HL-60 (cell line): ENCODE results near the gene EML5.

Source experiments
- DNase-seq, 2 experiments: peaks; one replicate each; pipeline ENCODE4 v3.0.0-alpha.2; 2010 to 2020; ENCODE audit warnings: low read depth in 1 of 2, low spot score in 1 of 2
- H3K27ac ChIP-seq: fragments of 250-450 bp; sonication (Bioruptor Pico); replicated peaks from 2 replicates; pipeline ENCODE4 v1.5.1; 2020; ENCODE audit warnings: mild to moderate bottlenecking, moderate library complexity
- H3K27me3 ChIP-seq: fragments of 250-450 bp; sonication (Bioruptor Pico); 2 replicates; pipeline ENCODE4 v1.5.1; 2021; ENCODE audit warnings: mild to moderate bottlenecking, moderate library complexity; ENCODE audit not compliant: insufficient read depth, poor library complexity, severe bottlenecking
- H3K4me3 ChIP-seq: replicated peaks from 2 replicates; pipeline ENCODE4 v1.5.1; 2011; ENCODE audit warnings: mild to moderate bottlenecking, control low read depth, low read length; ENCODE audit not compliant: insufficient read depth
- GABPA ChIP-seq: IDR thresholded peaks from 2 replicates; pipeline ENCODE4 v1.6.1; 2012; ENCODE audit warnings: low read depth
- POLR2AphosphoS5 ChIP-seq: IDR thresholded peaks from 2 replicates; pipeline ENCODE4 v1.6.1; 2012; ENCODE audit warnings: low read depth
- REST ChIP-seq: IDR thresholded peaks from 2 replicates; pipeline ENCODE4 v1.6.1; 2012; ENCODE audit warnings: low read depth; ENCODE audit not compliant: insufficient replicate concordance
- SPI1 ChIP-seq: IDR thresholded peaks from 2 replicates; pipeline ENCODE4 v1.6.1; 2012; ENCODE audit warnings: low read depth, mild to moderate bottlenecking, borderline replicate concordance
- TF ChIP-seq, protein P1 (sequence below): IDR thresholded peaks from one replicate; pipeline ENCODE4 v1.5.1; 2011; ENCODE audit warnings: low read length, control low read depth, inconsistent platforms; ENCODE audit not compliant: insufficient read depth

Gene EML5

GRCh38 chr14:88667555-88668273 is 125.0 kb downstream of the EML5 start:
- peak; percentile 8 to 62 for DNase-seq
- TF ChIP-seq, protein P1, sequence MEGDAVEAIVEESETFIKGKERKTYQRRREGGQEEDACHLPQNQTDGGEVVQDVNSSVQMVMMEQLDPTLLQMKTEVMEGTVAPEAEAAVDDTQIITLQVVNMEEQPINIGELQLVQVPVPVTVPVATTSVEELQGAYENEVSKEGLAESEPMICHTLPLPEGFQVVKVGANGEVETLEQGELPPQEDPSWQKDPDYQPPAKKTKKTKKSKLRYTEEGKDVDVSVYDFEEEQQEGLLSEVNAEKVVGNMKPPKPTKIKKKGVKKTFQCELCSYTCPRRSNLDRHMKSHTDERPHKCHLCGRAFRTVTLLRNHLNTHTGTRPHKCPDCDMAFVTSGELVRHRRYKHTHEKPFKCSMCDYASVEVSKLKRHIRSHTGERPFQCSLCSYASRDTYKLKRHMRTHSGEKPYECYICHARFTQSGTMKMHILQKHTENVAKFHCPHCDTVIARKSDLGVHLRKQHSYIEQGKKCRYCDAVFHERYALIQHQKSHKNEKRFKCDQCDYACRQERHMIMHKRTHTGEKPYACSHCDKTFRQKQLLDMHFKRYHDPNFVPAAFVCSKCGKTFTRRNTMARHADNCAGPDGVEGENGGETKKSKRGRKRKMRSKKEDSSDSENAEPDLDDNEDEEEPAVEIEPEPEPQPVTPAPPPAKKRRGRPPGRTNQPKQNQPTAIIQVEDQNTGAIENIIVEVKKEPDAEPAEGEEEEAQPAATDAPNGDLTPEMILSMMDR = peak; percentile 76
- no peak for TF ChIP-seq SPI1
- Histone ChIP-seq H3K27ac (no peak overlapping the region), H3K4me3 (no peak overlapping the region), H3K27me3 (no peaks in the 10 kb centered on the region)

DNA sequence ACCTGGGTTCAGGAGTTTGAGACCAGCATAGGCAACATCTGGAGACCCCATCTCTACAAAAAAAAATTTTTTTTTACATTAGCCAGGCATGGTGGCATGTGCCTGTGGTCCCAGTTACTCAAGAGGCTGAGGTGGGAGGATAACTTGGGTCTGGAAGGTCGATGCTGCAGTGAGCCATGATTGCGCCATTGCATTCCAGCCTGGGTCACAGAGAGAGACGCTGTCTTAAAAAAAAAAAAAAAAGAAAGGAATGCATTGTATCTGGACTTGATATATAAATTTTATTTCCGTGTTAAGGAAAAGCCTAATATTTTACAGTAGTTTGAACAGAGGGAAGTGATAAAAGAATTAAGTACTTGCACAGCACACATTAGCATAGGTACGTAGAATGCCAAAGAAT is 132.7 kb downstream of the EML5 start:
- H3K27me3 ChIP-seq = no peaks in the 10 kb centered on the region
- TF ChIP-seq REST (no peak), SPI1 (no peak), POLR2AphosphoS5 (no peak), GABPA (no peak)
- TF ChIP-seq, protein P1 = no peak
- no peak overlapping the region for H3K4me3 ChIP-seq
- DNase-seq = no peak
- H3K27ac ChIP-seq = no peak overlapping the region

- no peak for DNase-seq
- Histone ChIP-seq H3K4me3 (no peak overlapping the region), H3K27me3 (no peaks in the 10 kb centered on the region), H3K27ac (no peak overlapping the region)
- TF ChIP-seq POLR2AphosphoS5 = no peak
- TF ChIP-seq, protein P1 = no peak
- TF ChIP-seq GABPA = no peak
- TF ChIP-seq REST = no peak
- TF ChIP-seq SPI1 = no peak
These were observed 153.5 kb downstream of the EML5 start for GRCh38 chr14:88639221-88639620.

DNA sequence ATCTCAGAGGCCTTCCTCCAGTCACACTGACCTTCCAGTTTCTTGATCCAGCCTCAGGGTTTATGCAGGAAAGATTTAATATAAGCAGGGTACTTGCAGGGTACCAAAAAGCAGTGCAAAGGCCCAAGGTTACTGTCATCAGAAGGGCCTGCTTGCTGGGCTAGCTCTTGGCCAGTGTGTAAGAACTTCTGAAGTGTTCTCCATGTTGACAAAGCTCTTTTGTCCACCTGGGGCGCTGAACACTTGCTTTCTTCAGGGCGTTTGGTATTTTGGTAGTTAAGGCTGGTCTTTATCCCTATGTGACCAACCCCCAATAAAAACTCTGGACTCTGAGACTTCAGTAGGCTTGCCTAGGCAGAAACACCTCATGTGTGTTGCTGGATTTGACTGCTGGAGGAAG is 160.2 kb downstream of the EML5 start:
- Histone ChIP-seq H3K4me3 (no peak overlapping the region), H3K27me3 (no peaks in the 10 kb centered on the region), H3K27ac (no peak overlapping the region)
- TF ChIP-seq REST (no peak), POLR2AphosphoS5 (no peak), SPI1 (no peak), GABPA (no peak)
- TF ChIP-seq, protein P1 = no peak
- DNase-seq = no peak
